H9 (cell line): Measurements from ENCODE around the gene GLCE. TPM values are rescaled to one million over a fixed set of nuclear protein-coding genes. Genes with fewer than 3 reads are reported as not detected.

Experiments used
- DNase-seq: peaks from one replicate; pipeline ENCODE4 v3.0.0-alpha.2; 2017
- H2AFZ ChIP-seq: one replicate; pipeline ENCODE4 v1.6.1; 2013; ENCODE audit warnings: mild to moderate bottlenecking, low read length, control low read depth, moderate library complexity
- H2AK5ac ChIP-seq: 2 replicates; pipeline ENCODE4 v1.6.1; 2013; ENCODE audit warnings: low read length, control low read depth, mixed read lengths; ENCODE audit not compliant: insufficient read length
- H2BK120ac ChIP-seq: one replicate; pipeline ENCODE4 v1.6.1; 2013; ENCODE audit warnings: low read depth, mild to moderate bottlenecking, low read length, control low read depth, inconsistent platforms; ENCODE audit not compliant: poor library complexity, severe bottlenecking
- H2BK12ac ChIP-seq: 2 replicates; pipeline ENCODE4 v1.6.1; 2013; ENCODE audit warnings: low read length, control low read depth, mixed read lengths, low read depth; ENCODE audit not compliant: insufficient read length
- H2BK15ac ChIP-seq: 2 replicates; pipeline ENCODE4 v1.6.1; 2013; ENCODE audit warnings: low read depth, low read length, control low read depth
- H2BK20ac ChIP-seq: one replicate; pipeline ENCODE4 v1.6.1; 2013; ENCODE audit warnings: low read depth, mild to moderate bottlenecking, low read length, control low read depth, inconsistent platforms; ENCODE audit not compliant: poor library complexity, severe bottlenecking
- H2BK5ac ChIP-seq: 2 replicates; pipeline ENCODE4 v1.6.1; 2013; ENCODE audit warnings: low read length, control low read depth, mixed read lengths; ENCODE audit not compliant: insufficient read length
- H3K14ac ChIP-seq: 2 replicates; pipeline ENCODE4 v1.6.1; 2013; ENCODE audit warnings: low read length, control low read depth; ENCODE audit not compliant: insufficient read depth
- H3K18ac ChIP-seq: 2 replicates; pipeline ENCODE4 v1.6.1; 2013; ENCODE audit warnings: low read depth, mild to moderate bottlenecking, mixed read lengths, low read length, control low read depth; ENCODE audit not compliant: insufficient read length
- H3K23ac ChIP-seq: 2 replicates; pipeline ENCODE4 v1.6.1; 2013; ENCODE audit warnings: low read length, control low read depth, mixed read lengths, low read depth; ENCODE audit not compliant: insufficient read length
- H3K23me2 ChIP-seq: 2 replicates; pipeline ENCODE4 v1.6.1; 2013; ENCODE audit warnings: low read depth, mild to moderate bottlenecking, mixed read lengths, low read length, control low read depth; ENCODE audit not compliant: insufficient read length, poor library complexity, severe bottlenecking
- H3K27ac ChIP-seq: 2 replicates; pipeline ENCODE4 v1.5.1; 2013; ENCODE audit warnings: low read length, control low read depth, mixed read lengths, low read depth; ENCODE audit not compliant: insufficient read length
- H3K27me3 ChIP-seq: 2 replicates; pipeline ENCODE4 v1.6.1; 2013; ENCODE audit warnings: low read length, control low read depth, inconsistent platforms; ENCODE audit not compliant: insufficient read depth
- H3K4ac ChIP-seq: 2 replicates; pipeline ENCODE4 v1.6.1; 2013; ENCODE audit warnings: low read depth, mild to moderate bottlenecking, control low read depth, inconsistent platforms, low read length, moderate library complexity
- H3K4me1 ChIP-seq: 2 replicates; pipeline ENCODE4 v1.6.1; 2013; ENCODE audit warnings: low read length, control low read depth, inconsistent platforms; ENCODE audit not compliant: insufficient read depth
- H3K4me2 ChIP-seq: 2 replicates; pipeline ENCODE4 v1.6.1; 2013; ENCODE audit warnings: low read length, control low read depth, mixed read lengths; ENCODE audit not compliant: insufficient read length, insufficient read depth
- H3K56ac ChIP-seq: 2 replicates; pipeline ENCODE4 v1.6.1; 2013; ENCODE audit warnings: low read depth, mild to moderate bottlenecking, mixed read lengths, low read length, control low read depth; ENCODE audit not compliant: insufficient read length
- H3K79me1 ChIP-seq: 2 replicates; pipeline ENCODE4 v1.6.1; 2013; ENCODE audit warnings: low read depth, mild to moderate bottlenecking, moderate library complexity, low read length, control low read depth, inconsistent platforms; ENCODE audit not compliant: insufficient read depth, poor library complexity, severe bottlenecking
- H3K79me2 ChIP-seq: 2 replicates; pipeline ENCODE4 v1.6.1; 2013; ENCODE audit warnings: low read length, control low read depth, inconsistent platforms; ENCODE audit not compliant: insufficient read depth
- H3K9ac ChIP-seq: 2 replicates; pipeline ENCODE4 v1.6.1; 2013; ENCODE audit warnings: low read length, control low read depth, mixed read lengths; ENCODE audit not compliant: insufficient read length; ENCODE audit errors: extremely low read depth
- H3K9me3 ChIP-seq: one replicate; pipeline ENCODE4 v1.6.1; 2013; ENCODE audit warnings: low read depth, low read length, inconsistent platforms; ENCODE audit not compliant: control insufficient read depth
- H3T11ph ChIP-seq: one replicate; pipeline ENCODE4 v1.6.1; 2013; ENCODE audit warnings: mild to moderate bottlenecking, low read length, control low read depth, inconsistent platforms
- H4K20me1 ChIP-seq: one replicate; pipeline ENCODE4 v1.6.1; 2013; ENCODE audit not compliant: control insufficient read depth, insufficient read length, insufficient read depth
- H4K5ac ChIP-seq: 2 replicates; pipeline ENCODE4 v1.6.1; 2013; ENCODE audit warnings: low read depth, mild to moderate bottlenecking, mixed read lengths, low read length, control low read depth; ENCODE audit not compliant: insufficient read length
- H4K8ac ChIP-seq: replicated peaks from 2 replicates; pipeline ENCODE4 v1.6.1; 2013; ENCODE audit warnings: low read length, control low read depth, mixed read lengths, low read depth; ENCODE audit not compliant: insufficient read length
- H4K91ac ChIP-seq: 2 replicates; pipeline ENCODE4 v1.6.1; 2013; ENCODE audit warnings: low read depth, mild to moderate bottlenecking, moderate library complexity, mixed read lengths, low read length, control low read depth; ENCODE audit not compliant: insufficient read length
- H3K27ac Mint-ChIP-seq, 3 experiments: 2 replicates in 2 of 3; 3 replicates in 1 of 3; pipeline ENCODE4 v1.8.0; 2020 to 2021; ENCODE audit warnings: mixed read lengths in 3 of 3, mild to moderate bottlenecking in 1 of 3, moderate library complexity in 1 of 3
- H3K27me3 Mint-ChIP-seq: 2 replicates; pipeline ENCODE4 v1.8.0; 2021; ENCODE audit warnings: low read depth, mild to moderate bottlenecking, moderate library complexity, mixed read lengths
- H3K36me3 Mint-ChIP-seq, 3 experiments: 2 replicates in 2 of 3; 3 replicates in 1 of 3; pipeline ENCODE4 v1.8.0; 2020 to 2021; ENCODE audit warnings: low read depth in 3 of 3, mixed read lengths in 3 of 3; ENCODE audit not compliant: insufficient read depth in 1 of 3
- H3K4me1 Mint-ChIP-seq, 2 experiments: 2 replicates each; pipeline ENCODE4 v1.8.0; 2020; ENCODE audit warnings: mixed read lengths in 2 of 2
- H3K4me3 Mint-ChIP-seq, 2 experiments: 2 replicates in 1 of 2; 3 replicates in 1 of 2; pipeline ENCODE4 v1.8.0; 2020 to 2021; ENCODE audit warnings: mild to moderate bottlenecking in 2 of 2, mixed read lengths in 2 of 2, moderate library complexity in 1 of 2
- H3K9me3 Mint-ChIP-seq, 2 experiments: 2 replicates in 1 of 2; 3 replicates in 1 of 2; pipeline ENCODE4 v1.8.0; 2020; ENCODE audit warnings: mild to moderate bottlenecking in 2 of 2, mixed read lengths in 2 of 2, moderate library complexity in 1 of 2
- WGBS: extraction: QIAGEN DNeasy Blood & Tissue Kit; methylation state at CpG from one replicate; pipeline ENCODE4 v1.1.7; 2013; ENCODE audit warnings: missing lambda C conversion rate, low lambda C conversion rate, mixed read lengths; ENCODE audit not compliant: insufficient read length; ENCODE audit errors: extremely low coverage; 5-methylcytosine and 5-hydroxymethylcytosine counted together
- total RNA-seq: library from RNA; stranded (reverse); gene quantifications from 2 replicates; pipeline ENCODE4 v1.2.1, GENCODE V29; 2021
- TF ChIP-seq, protein P1 (sequence below): fragments of 200-600 bp; sonication (generic); conservative IDR thresholded peaks from 3 replicates; pipeline ENCODE4 v1.8.0; 2021; ENCODE audit warnings: antibody characterized with exemption, mild to moderate bottlenecking

GLCE gene
- total RNA-seq, 1 experiment from 2014 or later, result 12.2 TPM

- Histone ChIP-seq H3K4me1 (no peaks in the 10 kb centered on the region), H3K79me1 (peaks cover 4% of the 10 kb centered on the region), H3K14ac (no peak overlapping the region), H2BK12ac (no peak overlapping the region), H2BK15ac (no peak overlapping the region), H4K8ac (no peak overlapping the region), H3K9ac (no peak overlapping the region), H3K4me2 (no peak overlapping the region), H3K27me3 (no peaks in the 10 kb centered on the region), H3K18ac (no peak overlapping the region), H2BK20ac (no peak overlapping the region), H2BK5ac (no peak overlapping the region), H3K23ac (no peak overlapping the region), H3K79me2 (peaks cover 2% of the 10 kb centered on the region; the same call in 1 of the 2 replicates), H2AFZ (no peak overlapping the region), H4K5ac (no peak overlapping the region), H2AK5ac (no peak overlapping the region), H4K20me1 (no peaks in the 10 kb centered on the region), H3K23me2 (no peaks in the 10 kb centered on the region), H3K27ac (no peak overlapping the region), H3T11ph (no peak overlapping the region), H3K4ac (no peak overlapping the region), H2BK120ac (no peak overlapping the region), H3K56ac (no peak overlapping the region), H3K9me3 (no peaks in the 10 kb centered on the region), H4K91ac (no peak overlapping the region)
- peaks cover 0 to 10% (median 9%) of the 10 kb centered on the region in 3 experiments; a peak in 3 of 7 replicates for H3K36me3 Mint-ChIP-seq
- DNase-seq, result no peak
- H3K27ac Mint-ChIP-seq, result no peak overlapping the region
- TF ChIP-seq, protein P1, sequence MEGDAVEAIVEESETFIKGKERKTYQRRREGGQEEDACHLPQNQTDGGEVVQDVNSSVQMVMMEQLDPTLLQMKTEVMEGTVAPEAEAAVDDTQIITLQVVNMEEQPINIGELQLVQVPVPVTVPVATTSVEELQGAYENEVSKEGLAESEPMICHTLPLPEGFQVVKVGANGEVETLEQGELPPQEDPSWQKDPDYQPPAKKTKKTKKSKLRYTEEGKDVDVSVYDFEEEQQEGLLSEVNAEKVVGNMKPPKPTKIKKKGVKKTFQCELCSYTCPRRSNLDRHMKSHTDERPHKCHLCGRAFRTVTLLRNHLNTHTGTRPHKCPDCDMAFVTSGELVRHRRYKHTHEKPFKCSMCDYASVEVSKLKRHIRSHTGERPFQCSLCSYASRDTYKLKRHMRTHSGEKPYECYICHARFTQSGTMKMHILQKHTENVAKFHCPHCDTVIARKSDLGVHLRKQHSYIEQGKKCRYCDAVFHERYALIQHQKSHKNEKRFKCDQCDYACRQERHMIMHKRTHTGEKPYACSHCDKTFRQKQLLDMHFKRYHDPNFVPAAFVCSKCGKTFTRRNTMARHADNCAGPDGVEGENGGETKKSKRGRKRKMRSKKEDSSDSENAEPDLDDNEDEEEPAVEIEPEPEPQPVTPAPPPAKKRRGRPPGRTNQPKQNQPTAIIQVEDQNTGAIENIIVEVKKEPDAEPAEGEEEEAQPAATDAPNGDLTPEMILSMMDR, result no peak
- H3K9me3 Mint-ChIP-seq, result peaks cover 0 to 5% of the 10 kb centered on the region in 2 experiments; a peak in 1 of 5 replicates
- H3K4me3 Mint-ChIP-seq, result no peak overlapping the region
- no peaks in the 10 kb centered on the region for H3K4me1 Mint-ChIP-seq
- no peaks in the 10 kb centered on the region for H3K27me3 Mint-ChIP-seq
- WGBS, result no CpG with 5 or more reads among the region's 1 CpG
These were observed 24.8 kb downstream of the GLCE start for GRCh38 chr15:69185216-69185615.
